CD8-positive, alpha-beta memory T cell (primary cell): ENCODE data around the gene BRD4. TPM values are rescaled to one million over a fixed set of nuclear protein-coding genes. Genes with fewer than 3 reads are reported as not detected.

Experiments
- CTCF ChIA-PET: fragments of 350-600 bp; sonication (Branson Sonifier 250); formaldehyde crosslinking; loops from one replicate; lab custom pipeline; 2021; ENCODE audit warnings: antibody characterized with exemption; lab: Charles Lee
- POLR2A ChIA-PET: fragments of 350-600 bp; sonication (Branson Sonifier 250); formaldehyde crosslinking; loops from one replicate; lab custom pipeline; 2021; ENCODE audit warnings: antibody characterized with exemption; lab: Charles Lee
- DNase-seq, 5 donors: peaks; one replicate each; pipeline versions ENCODE4 v3.0.0 to v3.0.0-alpha.2; 2020 to 2022; ENCODE audit warnings: mixed read lengths in 1 of 5
- H3K27ac ChIP-seq: one replicate; pipeline ENCODE4 v1.7.0; 2013; ENCODE audit warnings: low read depth, mild to moderate bottlenecking, low read length, moderate library complexity
- H3K27me3 ChIP-seq: 2 replicates; pipeline ENCODE4 v1.7.0; 2013; ENCODE audit warnings: low read length, mild to moderate bottlenecking; ENCODE audit not compliant: insufficient read depth, poor library complexity, severe bottlenecking
- H3K36me3 ChIP-seq: 2 replicates; pipeline ENCODE4 v1.7.0; 2013; ENCODE audit warnings: mild to moderate bottlenecking, low read length, moderate library complexity; ENCODE audit not compliant: insufficient read depth
- H3K4me1 ChIP-seq: 2 replicates; pipeline ENCODE4 v1.7.0; 2013; ENCODE audit warnings: mild to moderate bottlenecking, low read length, moderate library complexity; ENCODE audit not compliant: insufficient read depth
- H3K4me3 ChIP-seq: 2 replicates; pipeline ENCODE4 v1.7.0; 2013; ENCODE audit warnings: mild to moderate bottlenecking, low read length
- H3K9me3 ChIP-seq: 2 replicates; pipeline ENCODE4 v1.7.0; 2013; ENCODE audit warnings: mild to moderate bottlenecking, low read length
- H3K27ac Mint-ChIP-seq, 8 donors: one replicate each; pipeline ENCODE4 v1.8.0; 2020 to 2021; ENCODE audit warnings: mixed read lengths in 8 of 8, mild to moderate bottlenecking in 6 of 8, inconsistent platforms in 3 of 8, moderate library complexity in 3 of 8
- H3K27me3 Mint-ChIP-seq, 2 donors: one replicate each; pipeline ENCODE4 v1.8.0; 2020 to 2021; ENCODE audit warnings: mixed read lengths in 2 of 2, mild to moderate bottlenecking in 1 of 2, moderate library complexity in 1 of 2
- H3K36me3 Mint-ChIP-seq, 3 donors: one replicate each; pipeline ENCODE4 v1.8.0; 2020 to 2021; ENCODE audit warnings: mixed read lengths in 3 of 3, inconsistent platforms in 1 of 3, mild to moderate bottlenecking in 1 of 3
- H3K4me1 Mint-ChIP-seq, 3 donors: one replicate each; pipeline ENCODE4 v1.8.0; 2020 to 2021; ENCODE audit warnings: mixed read lengths in 3 of 3, inconsistent platforms in 1 of 3, mild to moderate bottlenecking in 1 of 3
- H3K4me3 Mint-ChIP-seq, 7 donors: one replicate each; pipeline ENCODE4 v1.8.0; 2020 to 2021; ENCODE audit warnings: mixed read lengths in 7 of 7, mild to moderate bottlenecking in 6 of 7, moderate library complexity in 4 of 7, inconsistent platforms in 2 of 7
- H3K9me3 Mint-ChIP-seq, 5 donors: one replicate each; pipeline ENCODE4 v1.8.0; 2020 to 2022; ENCODE audit warnings: mixed read lengths in 5 of 5, mild to moderate bottlenecking in 3 of 5, moderate library complexity in 2 of 5, inconsistent platforms in 1 of 5
- polyA plus RNA-seq: library from polyadenylated mRNA; unstranded; fragments of 300-500 nt; fragmentation: Illumina TruSeq; gene quantifications from one replicate; pipeline ENCODE4 v1.2.3, GENCODE V29; 2021
- total RNA-seq, 2 experiments: library from RNA; stranded (reverse); gene quantifications; one replicate each; pipeline ENCODE4 v1.2.3, GENCODE V29; 2021

Gene BRD4
- total and polyA plus RNA-seq, 3 experiments from 2014 or later: 35.3 to 109 (median 101) TPM

- Mint-ChIP-seq H3K36me3 (peaks cover 5 to 93% (median 9%) of the 10 kb centered on the region in 3 donors), H3K4me1 (peaks cover 24 to 45% (median 33%) of the 10 kb centered on the region in 3 donors), H3K4me3 (no peak overlapping the region), H3K9me3 (no peaks in the 10 kb centered on the region), H3K27me3 (no peaks in the 10 kb centered on the region), H3K27ac (no peak overlapping the region)
- no peak overlapping the region for H3K27ac ChIP-seq
- DNase-seq: no peak
- CTCF ChIA-PET: interaction anchor here (1.2 kb wide), 1 partner anchor 154 kb away, joined by 3 read pairs; no protein-coding TSS in a partner anchor
- POLR2A ChIA-PET: no interaction called here
- no peaks in the 10 kb centered on the region for H3K4me1 ChIP-seq
- no peak overlapping the region for H3K4me3 ChIP-seq
- no peaks in the 10 kb centered on the region for H3K9me3 ChIP-seq
- peaks cover 64% of the 10 kb centered on the region for H3K36me3 ChIP-seq
- no peaks in the 10 kb centered on the region for H3K27me3 ChIP-seq
These were observed 66.5 kb downstream of the BRD4 start for GRCh38 chr19:15265850-15266248.

DNA sequence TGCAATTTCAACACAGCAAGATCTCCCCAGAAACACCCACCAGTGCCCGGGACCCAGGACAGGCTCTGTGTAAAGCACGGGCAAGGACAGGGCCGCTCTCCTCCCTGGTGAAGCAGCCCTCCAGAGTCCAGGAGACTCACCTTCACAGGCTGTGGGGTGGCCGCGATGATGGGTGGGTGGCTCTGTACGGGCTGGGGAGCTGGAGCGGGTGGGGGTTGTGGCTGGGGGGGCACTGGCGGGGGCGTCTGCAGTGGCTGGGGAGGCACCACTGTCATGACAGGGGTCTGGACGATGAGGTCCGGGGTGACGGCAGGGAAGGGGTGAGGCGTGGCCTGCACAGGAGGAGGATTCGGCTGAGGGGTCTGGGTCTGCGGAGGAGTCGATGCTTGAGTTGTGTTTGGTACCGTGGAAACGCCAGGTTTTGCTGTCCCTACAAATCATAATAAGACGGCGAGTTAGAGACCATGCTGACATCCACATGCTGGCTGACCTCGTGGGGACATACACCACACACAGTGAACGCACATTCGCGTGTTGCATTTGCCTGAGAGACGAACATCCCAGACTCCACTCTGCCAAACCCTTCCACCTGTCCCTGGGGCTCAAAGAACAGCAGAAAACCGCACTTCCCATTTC lies 67.0 kb downstream of the BRD4 start:
- Mint-ChIP-seq H3K4me1 (peaks cover 19 to 39% (median 28%) of the 10 kb centered on the region in 3 donors), H3K27ac (no peak overlapping the region), H3K36me3 (peaks cover 2 to 93% (median 10%) of the 10 kb centered on the region in 3 donors), H3K9me3 (no peaks in the 10 kb centered on the region), H3K27me3 (no peaks in the 10 kb centered on the region), H3K4me3 (no peak overlapping the region)
- H3K27me3 ChIP-seq: no peaks in the 10 kb centered on the region
- H3K9me3 ChIP-seq: no peaks in the 10 kb centered on the region
- no peak overlapping the region for H3K4me3 ChIP-seq
- no peak overlapping the region for H3K27ac ChIP-seq
- no peak for DNase-seq
- no peaks in the 10 kb centered on the region for H3K4me1 ChIP-seq
- peaks cover 64% of the 10 kb centered on the region for H3K36me3 ChIP-seq
- ChIA-PET CTCF (interaction anchor here (1.1 to 1.2 kb wide), 3 partner anchors 9 to 155 kb away, joined by 3 to 5 read pairs (median 3); partner anchors contain the start of gene AKAP8L), POLR2A (no interaction called here)

DNA sequence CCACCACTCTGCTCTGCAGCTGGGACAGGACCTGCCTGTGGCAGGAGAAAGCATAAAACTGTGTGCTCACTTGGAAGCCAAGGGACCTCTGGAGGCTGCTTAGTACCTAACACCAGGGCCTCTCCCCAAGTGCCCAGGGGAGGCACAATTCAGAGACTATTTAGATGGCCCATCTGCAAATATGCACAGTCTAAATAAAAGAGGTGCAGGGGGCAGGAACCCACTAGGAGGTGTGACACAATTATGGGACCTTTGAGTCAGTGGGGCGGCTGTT lies 67.5 kb downstream of the BRD4 start:
- Histone ChIP-seq H3K36me3 (peaks cover 64% of the 10 kb centered on the region), H3K4me3 (no peak overlapping the region), H3K27me3 (no peaks in the 10 kb centered on the region), H3K9me3 (no peaks in the 10 kb centered on the region), H3K4me1 (no peaks in the 10 kb centered on the region), H3K27ac (no peak overlapping the region)
- ChIA-PET CTCF (interaction anchor here (1.1 to 1.2 kb wide), 2 partner anchors 10 to 154 kb away, joined by 3 to 5 read pairs; partner anchors contain the start of gene AKAP8L), POLR2A (no interaction called here)
- no peak overlapping the region for H3K27ac Mint-ChIP-seq
- H3K27me3 Mint-ChIP-seq: no peaks in the 10 kb centered on the region
- no peaks in the 10 kb centered on the region for H3K9me3 Mint-ChIP-seq
- H3K36me3 Mint-ChIP-seq: peaks cover 0 to 92% (median 10%) of the 10 kb centered on the region in 3 donors
- H3K4me1 Mint-ChIP-seq: peaks cover 16 to 35% (median 23%) of the 10 kb centered on the region in 3 donors
- DNase-seq: no peak
- H3K4me3 Mint-ChIP-seq: no peak overlapping the region

DNA sequence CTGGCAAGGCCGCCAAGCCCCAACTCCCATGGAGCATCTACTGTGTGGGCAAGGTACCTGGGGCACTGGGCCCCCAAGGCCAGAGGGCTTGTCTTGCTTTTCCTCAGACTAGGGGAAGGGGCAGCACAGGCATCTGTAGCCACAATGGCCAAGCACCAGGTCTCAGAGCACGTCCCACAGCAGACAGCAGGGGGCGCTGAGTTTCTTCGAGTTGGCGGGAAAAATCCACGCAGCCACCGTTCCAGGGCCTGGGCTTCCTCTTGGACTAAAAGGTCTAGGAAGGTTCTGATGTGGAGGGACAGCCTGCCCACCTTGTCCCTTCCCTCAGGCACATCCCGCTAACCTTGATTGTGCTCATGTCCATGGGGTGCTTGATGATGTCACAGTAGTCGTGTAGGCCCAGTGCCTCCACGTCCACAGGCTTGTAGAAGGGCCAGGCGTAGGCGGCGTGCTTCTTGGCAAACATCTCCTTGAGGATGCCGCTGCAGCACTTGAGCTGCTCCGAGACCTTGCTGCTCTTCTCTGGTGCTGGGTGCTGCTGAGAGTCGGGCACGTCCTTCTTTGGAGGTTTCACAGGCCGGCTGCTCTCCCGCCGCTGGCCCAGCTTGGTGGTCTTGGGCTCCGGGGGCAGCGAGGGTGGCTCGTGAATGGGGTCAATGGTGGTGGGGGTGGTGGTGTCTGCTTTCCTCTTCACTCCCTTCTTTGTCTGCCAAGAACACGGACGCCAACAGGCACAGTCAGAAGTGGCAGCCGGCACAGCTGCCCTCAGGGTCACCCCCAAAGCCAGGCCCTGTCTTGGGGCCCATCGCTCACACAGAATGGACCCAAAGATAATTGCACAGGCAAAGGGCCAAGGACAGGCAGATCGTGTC lies 68.0 kb downstream of the BRD4 start:
- DNase-seq: peak; percentile 47 to 75 (median 60)
- ChIA-PET CTCF (interaction anchor here (0.5 to 1.5 kb wide), 5 partner anchors 10 to 291 kb away, joined by 3 to 5 read pairs (median 3); partner anchors contain the start of gene AKAP8L), POLR2A (no interaction called here)
- H3K4me1 ChIP-seq: no peaks in the 10 kb centered on the region
- peak overlapping the region in 1 of 7 donors; percentile 57 for H3K4me3 Mint-ChIP-seq
- H3K36me3 ChIP-seq: peaks cover 67% of the 10 kb centered on the region
- H3K4me1 Mint-ChIP-seq: peaks cover 10 to 29% (median 18%) of the 10 kb centered on the region in 3 donors
- no peaks in the 10 kb centered on the region for H3K9me3 Mint-ChIP-seq
- H3K27ac ChIP-seq: no peak overlapping the region
- H3K27me3 Mint-ChIP-seq: no peaks in the 10 kb centered on the region
- peaks cover 0 to 92% (median 6%) of the 10 kb centered on the region in 3 donors for H3K36me3 Mint-ChIP-seq
- no peak overlapping the region for H3K4me3 ChIP-seq
- no peak overlapping the region for H3K27ac Mint-ChIP-seq
- H3K9me3 ChIP-seq: no peaks in the 10 kb centered on the region
- H3K27me3 ChIP-seq: no peaks in the 10 kb centered on the region

DNA sequence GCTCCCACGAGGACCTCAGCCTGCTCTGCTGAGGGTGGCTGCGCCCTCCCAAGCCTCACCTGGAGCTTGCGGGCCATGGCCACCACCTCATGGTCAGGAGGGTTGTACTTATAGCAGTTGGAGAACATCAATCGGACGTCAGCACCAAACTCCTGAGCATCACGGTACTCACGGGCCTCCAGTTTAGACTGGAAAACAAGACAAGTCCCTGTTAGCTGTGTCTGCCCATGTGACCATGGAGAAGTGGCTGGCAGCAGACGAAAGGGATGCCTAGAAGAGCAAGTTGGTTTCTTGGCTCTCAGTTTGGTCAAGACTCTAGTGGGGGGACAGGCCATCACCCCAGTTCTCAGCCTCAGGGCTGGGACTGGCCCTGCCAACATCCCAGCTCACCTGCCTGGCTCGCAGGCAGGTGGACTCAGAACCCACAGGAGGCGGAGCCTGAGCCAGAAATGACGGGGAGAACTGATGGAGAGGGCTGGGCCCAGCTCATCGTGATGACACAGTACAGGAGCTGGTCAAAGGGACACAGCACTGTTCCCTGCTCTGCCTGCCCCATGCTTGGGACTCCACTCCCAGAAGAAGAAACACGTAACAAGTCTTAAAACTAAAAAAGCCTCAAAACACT lies 68.9 kb downstream of the BRD4 start:
- Mint-ChIP-seq H3K4me3 (no peak overlapping the region), H3K36me3 (peaks cover 0 to 92% (median 6%) of the 10 kb centered on the region in 3 donors), H3K27me3 (no peaks in the 10 kb centered on the region), H3K9me3 (no peaks in the 10 kb centered on the region), H3K27ac (no peak overlapping the region), H3K4me1 (peaks cover 5 to 23% (median 9%) of the 10 kb centered on the region in 3 donors)
- H3K9me3 ChIP-seq: no peaks in the 10 kb centered on the region
- H3K4me1 ChIP-seq: no peaks in the 10 kb centered on the region
- ChIA-PET CTCF (interaction anchor here (0.5 to 1.5 kb wide), 6 partner anchors 12 to 292 kb away, joined by 3 to 5 read pairs (median 3); no protein-coding TSS in a partner anchor), POLR2A (interaction anchor here (0.6 kb wide), 1 partner anchor 284 kb away, joined by 4 read pairs; no protein-coding TSS in a partner anchor)
- DNase-seq: no peak
- H3K4me3 ChIP-seq: no peak overlapping the region
- no peaks in the 10 kb centered on the region for H3K27me3 ChIP-seq
- no peak overlapping the region for H3K27ac ChIP-seq
- peaks cover 76% of the 10 kb centered on the region for H3K36me3 ChIP-seq

DNA sequence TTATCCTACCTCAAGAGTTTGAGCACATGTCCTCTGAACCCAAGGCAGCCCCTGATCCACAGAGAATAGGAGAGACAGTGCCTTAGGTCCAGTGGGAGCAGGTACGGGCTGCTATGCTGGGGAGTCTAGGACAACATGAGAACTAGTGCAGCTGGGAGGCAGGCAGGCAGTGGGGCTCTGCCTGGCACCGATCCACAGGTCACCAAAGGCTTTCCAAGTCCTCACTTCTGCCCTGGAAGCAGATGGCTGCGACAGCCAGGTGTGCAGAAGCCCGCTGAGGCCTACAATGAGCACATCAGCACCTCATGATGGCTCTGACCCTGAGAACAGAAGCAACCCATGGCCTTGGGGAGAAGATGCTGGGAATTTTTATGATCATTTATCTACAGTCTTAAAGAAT lies 70.3 kb downstream of the BRD4 start:
- ChIA-PET CTCF (interaction anchor here (1.3 kb wide), 1 partner anchor 295 kb away, joined by 3 read pairs; no protein-coding TSS in a partner anchor), POLR2A (no interaction called here)
- H3K36me3 Mint-ChIP-seq: peaks cover 0 to 92% (median 5%) of the 10 kb centered on the region in 3 donors
- no peaks in the 10 kb centered on the region for H3K4me1 ChIP-seq
- H3K27ac ChIP-seq: no peak overlapping the region
- no peak for DNase-seq
- no peak overlapping the region for H3K27ac Mint-ChIP-seq
- H3K9me3 Mint-ChIP-seq: no peaks in the 10 kb centered on the region
- H3K27me3 ChIP-seq: no peaks in the 10 kb centered on the region
- H3K9me3 ChIP-seq: no peaks in the 10 kb centered on the region
- H3K36me3 ChIP-seq: peaks cover 77% of the 10 kb centered on the region
- no peaks in the 10 kb centered on the region for H3K27me3 Mint-ChIP-seq
- peaks cover 0 to 8% (median 1%) of the 10 kb centered on the region in 3 donors for H3K4me1 Mint-ChIP-seq
- no peak overlapping the region for H3K4me3 ChIP-seq
- H3K4me3 Mint-ChIP-seq: no peak overlapping the region

- H3K9me3 Mint-ChIP-seq: no peaks in the 10 kb centered on the region
- H3K4me3 Mint-ChIP-seq: no peak overlapping the region
- peaks cover 0 to 3% (median 0%) of the 10 kb centered on the region in 3 donors for H3K4me1 Mint-ChIP-seq
- H3K27me3 ChIP-seq: no peaks in the 10 kb centered on the region
- no peak for DNase-seq
- H3K36me3 Mint-ChIP-seq: peaks cover 3 to 92% (median 8%) of the 10 kb centered on the region in 3 donors
- H3K27ac Mint-ChIP-seq: peak overlapping the region in 1 of 8 donors; percentile 17
- POLR2A ChIA-PET: interaction anchor here (0.7 kb wide), 1 partner anchor 9 kb away, joined by 8 read pairs; no protein-coding TSS in a partner anchor
- no peak overlapping the region for H3K27ac ChIP-seq
- H3K9me3 ChIP-seq: no peaks in the 10 kb centered on the region
- H3K36me3 ChIP-seq: peaks cover 76% of the 10 kb centered on the region
- no peaks in the 10 kb centered on the region for H3K27me3 Mint-ChIP-seq
- H3K4me3 ChIP-seq: no peak overlapping the region
- H3K4me1 ChIP-seq: no peaks in the 10 kb centered on the region
- CTCF ChIA-PET: interaction anchor here (0.8 kb wide), 1 partner anchor 73 kb away, joined by 4 read pairs; no protein-coding TSS in a partner anchor
These were observed 71.4 kb downstream of the BRD4 start for GRCh38 chr19:15260939-15261338.
